HEK293T (cell line): ENCODE results near the gene C10orf67.

ENCODE experiments used
- FOXK2 ChIP-seq: fragments of 450-650 bp; IDR thresholded peaks from 2 replicates; pipeline ENCODE4 v1.6.1; 2016; ENCODE audit warnings: mild to moderate bottlenecking
- NFRKB ChIP-seq: fragments of 450-650 bp; IDR thresholded peaks from 2 replicates; pipeline ENCODE4 v1.6.1; 2016; ENCODE audit warnings: mild to moderate bottlenecking, moderate library complexity
- SP1 ChIP-seq: fragments of 450-650 bp; IDR thresholded peaks from 2 replicates; pipeline ENCODE4 v1.6.1; 2017
- SUZ12 ChIP-seq: fragments of 450-650 bp; IDR thresholded peaks from 2 replicates; pipeline ENCODE4 v1.6.1; 2016; ENCODE audit warnings: mild to moderate bottlenecking

- TF ChIP-seq FOXK2, result no peak
- no peak for TF ChIP-seq NFRKB
- no peak for TF ChIP-seq SP1
- TF ChIP-seq SUZ12, result no peak
These were observed 17.9 kb downstream of the C10orf67 start for GRCh38 chr10:23326544-23327307.
